A673 (cell line): ENCODE measurements around the gene RANGRF.

Source experiments
- CTCF ChIP-seq: fragments of 300-800, 200-600 bp; sonication (generic); conservative IDR thresholded peaks from 2 replicates; pipeline ENCODE4 v1.5.1; 2017; ENCODE audit warnings: low read depth, mild to moderate bottlenecking, antibody characterized with exemption, low read length, moderate library complexity, mixed read lengths
- EZH2 ChIP-seq: fragments of 200-600 bp; sonication (generic); IDR thresholded peaks from 2 replicates; pipeline ENCODE4 v1.6.1; 2017; ENCODE audit warnings: borderline replicate concordance, low read depth, mild to moderate bottlenecking, mixed read lengths, antibody characterized with exemption, low read length; ENCODE audit not compliant: poor library complexity, severe bottlenecking

- TF ChIP-seq CTCF (no peak), EZH2 (no peak)
Observed at GRCh38 chr17:8257801-8258200, 30.7 kb upstream of the RANGRF start.
